B cell (primary cell): ENCODE data around the gene PHOSPHO1. TPM values are rescaled to one million over a fixed set of nuclear protein-coding genes. Genes with fewer than 3 reads are reported as not detected.

Source experiments
- ATAC-seq: fragments of 200-7000 bp; cut with Tn5 transposase; one replicate; pipeline ENCODE4 v1.10.0; 2021; ENCODE audit warnings: low read depth, mild to moderate bottlenecking, moderate number of reproducible peaks, moderate library complexity
- CTCF ChIA-PET: fragments of 350-600 bp; sonication (Branson Sonifier 250); formaldehyde crosslinking; loops from one replicate; lab custom pipeline; 2021; ENCODE audit warnings: antibody characterized with exemption, inconsistent platforms; lab: Charles Lee
- POLR2A ChIA-PET: fragments of 350-600 bp; sonication (Branson Sonifier 250); formaldehyde crosslinking; loops from one replicate; lab custom pipeline; 2021; ENCODE audit warnings: antibody characterized with exemption; lab: Charles Lee
- DNase-seq: peaks from one replicate; pipeline ENCODE4 v3.0.0; 2013
- H2AFZ ChIP-seq: 2 replicates; pipeline ENCODE4 v1.6.1; 2012; ENCODE audit warnings: mild to moderate bottlenecking, low read depth, low read length; ENCODE audit not compliant: insufficient read depth, poor library complexity, severe bottlenecking
- H3K27ac ChIP-seq, 2 donors: 1 replicate in 1 of 2; 2 replicates in 1 of 2; pipeline ENCODE4 v1.5.1; 2012 to 2013; ENCODE audit warnings: low read length in 2 of 2, mild to moderate bottlenecking in 2 of 2, moderate library complexity in 1 of 2
- H3K27me3 ChIP-seq, 4 experiments: fragments of 200-600 bp in 1 of 4; sonication (generic) in 1 of 4; replicated peaks in 1 of 4; 1 replicate in 2 of 4; 2 replicates in 2 of 4; pipeline versions ENCODE4 v1.6.1 to v1.7.0; 2013 to 2016; ENCODE audit warnings: low read length in 3 of 4, mild to moderate bottlenecking in 2 of 4, mixed read lengths in 1 of 4, moderate library complexity in 1 of 4; ENCODE audit not compliant: insufficient read depth in 4 of 4, control insufficient read depth in 3 of 4; ENCODE audit errors: control extremely low read depth in 1 of 4
- H3K36me3 ChIP-seq, 2 experiments: replicated peaks in 1 of 2; 1 replicate in 1 of 2; 2 replicates in 1 of 2; pipeline versions ENCODE4 v1.6.1 to v1.7.1; 2013; ENCODE audit warnings: low read length in 1 of 2; ENCODE audit not compliant: insufficient read depth in 2 of 2, control insufficient read depth in 1 of 2; ENCODE audit errors: control extremely low read depth in 1 of 2, extremely low read depth in 1 of 2
- H3K4me1 ChIP-seq, 2 donors: fragments of 200-600 bp in 1 of 2; sonication (generic) in 1 of 2; 1 replicate in 1 of 2; 2 replicates in 1 of 2; pipeline versions ENCODE4 v1.5.1 to v1.6.1; 2013 to 2017; ENCODE audit warnings: low read length in 2 of 2; ENCODE audit not compliant: control insufficient read depth in 2 of 2, insufficient read depth in 2 of 2
- H3K4me2 ChIP-seq: replicated peaks from 2 replicates; pipeline ENCODE3; 2012; ENCODE audit warnings: mild to moderate bottlenecking, low read depth, low read length; ENCODE audit not compliant: poor library complexity, severe bottlenecking
- H3K4me3 ChIP-seq, 5 experiments: fragments of 200-600 bp in 1 of 5; sonication (generic) in 1 of 5; 1 replicate in 3 of 5; 2 replicates in 2 of 5; pipeline versions ENCODE4 v1.5.1 to v1.7.0; 2011 to 2016; ENCODE audit warnings: low read length in 4 of 5, mild to moderate bottlenecking in 4 of 5, low read depth in 2 of 5, control low read depth in 1 of 5, moderate library complexity in 1 of 5; ENCODE audit not compliant: insufficient read depth in 1 of 5; ENCODE audit errors: control extremely low read depth in 1 of 5, extremely low read depth in 1 of 5
- H3K79me2 ChIP-seq: fragments of 200-600 bp; sonication (generic); one replicate; pipeline ENCODE4 v1.6.0; 2016; ENCODE audit warnings: low read length; ENCODE audit not compliant: control insufficient read depth, insufficient read depth
- H3K9ac ChIP-seq: fragments of 200-600 bp; sonication (generic); 2 replicates; pipeline ENCODE4 v1.6.1; 2017; ENCODE audit warnings: mild to moderate bottlenecking, low read length, moderate library complexity
- H3K9me3 ChIP-seq, 3 donors: one replicate each; pipeline versions ENCODE4 v1.6.1 to v1.7.1; 2013; ENCODE audit warnings: low read length in 2 of 3; ENCODE audit not compliant: control insufficient read depth in 2 of 3, insufficient read depth in 1 of 3; ENCODE audit errors: control extremely low read depth in 1 of 3
- H4K20me1 ChIP-seq: 2 replicates; pipeline ENCODE4 v1.6.0; 2012; ENCODE audit warnings: mild to moderate bottlenecking, low read length; ENCODE audit not compliant: insufficient read depth, control insufficient read depth, poor library complexity, severe bottlenecking
- H3K27ac Mint-ChIP-seq: one replicate; pipeline ENCODE4 v1.8.0; 2021; ENCODE audit warnings: mixed read lengths
- H3K27me3 Mint-ChIP-seq: one replicate; pipeline ENCODE4 v1.8.0; 2021; ENCODE audit warnings: mixed read lengths
- H3K4me1 Mint-ChIP-seq: one replicate; pipeline ENCODE4 v1.8.0; 2021; ENCODE audit warnings: mixed read lengths
- H3K4me3 Mint-ChIP-seq: one replicate; pipeline ENCODE4 v1.8.0; 2021; ENCODE audit warnings: mixed read lengths
- H3K9me3 Mint-ChIP-seq: one replicate; pipeline ENCODE4 v1.8.0; 2022; ENCODE audit warnings: mixed read lengths; ENCODE audit not compliant: insufficient read depth
- CTCF ChIP-seq: fragments of 200-600 bp; IDR thresholded peaks from one replicate; pipeline ENCODE4 v1.8.0; 2022; ENCODE audit warnings: antibody characterized with exemption, mild to moderate bottlenecking
- EZH2 ChIP-seq: IDR thresholded peaks from 2 replicates; pipeline ENCODE4 v1.6.1; 2012; ENCODE audit warnings: borderline replicate concordance, low read depth, mild to moderate bottlenecking, moderate library complexity, low read length; ENCODE audit not compliant: insufficient read depth, poor library complexity, severe bottlenecking
- WGBS: methylation state at CpG from one replicate; pipeline ENCODE4 v1.1.5; 2013; ENCODE audit warnings: missing lambda C conversion rate; ENCODE audit not compliant: insufficient coverage; 5-methylcytosine and 5-hydroxymethylcytosine counted together
- intact Hi-C: fragments of 100-400 bp; cut with micrococcal nuclease; formaldehyde crosslinking; loops from one replicate; pipeline ENCODE4 v1.10.0; 2022
- polyA plus RNA-seq: library from polyadenylated mRNA; depleted of rRNA; stranded (reverse); fragments of >200 nt; gene quantifications from 2 replicates; pipeline ENCODE4 v1.2.3, GENCODE V29; 2012
- total RNA-seq, 2 donors: library from RNA; stranded (reverse); fragments of 120-200 nt in 1 of 2; gene quantifications; 1 replicate in 1 of 2; 2 replicates in 1 of 2; pipeline versions ENCODE4 v1.2.3 to v1.2.4, GENCODE V29; 2013 to 2022

The PHOSPHO1 gene
- total and polyA plus RNA-seq, 2 donors (not counting 1 experiment from before 2014, with no cell fraction given) = 0.15 TPM; not detected in 1

- peaks cover 86% of the 10 kb centered on the region for H3K4me1 Mint-ChIP-seq
- Histone ChIP-seq H3K27ac (peak overlapping the region; percentile 4 to 64), H3K79me2 (peaks cover 84% of the 10 kb centered on the region), H3K27me3 (no peaks in the 10 kb centered on the region), H3K4me3 (peak overlapping the region in 3 of 5 experiments; percentile 2 to 13 (median 4)), H3K9me3 (no peaks in the 10 kb centered on the region), H3K4me1 (peaks cover 89 to 100% of the 10 kb centered on the region in 2 donors), H2AFZ (no peak overlapping the region), H4K20me1 (peaks cover 10% of the 10 kb centered on the region), H3K36me3 (peaks cover 3 to 7% of the 10 kb centered on the region in 2 experiments), H3K4me2 (peak overlapping the region; percentile 74), H3K9ac (peak overlapping the region; percentile 2)
- DNase-seq = peak; percentile 73
- ChIA-PET CTCF (interaction anchor here (1.8 to 11.9 kb wide), 4 partner anchors 9 to 20 kb away, joined by 5 to 140 read pairs (median 22); partner anchors contain the start of gene PHOSPHO1), POLR2A (interaction anchor here (0.6 to 1.2 kb wide), 3 partner anchors 10 to 101 kb away, joined by 3 read pairs; no protein-coding TSS in a partner anchor)
- H3K9me3 Mint-ChIP-seq = no peaks in the 10 kb centered on the region
- no peak for TF ChIP-seq EZH2
- TF ChIP-seq CTCF = no peak
- 0% methylated on average over 5 of the region's 5 CpGs for WGBS
- intact Hi-C loops = no loop called here
- peak; percentile 31 for ATAC-seq
- peak overlapping the region; percentile 97 for H3K27ac Mint-ChIP-seq
- no peaks in the 10 kb centered on the region for H3K27me3 Mint-ChIP-seq
- H3K4me3 Mint-ChIP-seq = peak overlapping the region; percentile 88
Measured at GRCh38 chr17:49213399-49213798, 17.2 kb downstream of the PHOSPHO1 start.
